Duodenal mucosa (tissue), 2 donors: ENCODE measurements around the gene TMED4.
A peak's percentile ranks its signal among the peaks of the same experiment; 100 is the strongest.

Experiments used
- H3K27ac ChIP-seq: one replicate; pipeline ENCODE4 v1.7.0; 2013; ENCODE audit warnings: low read depth, low read length
- H3K27me3 ChIP-seq, 2 donors: one replicate each; pipeline ENCODE4 v1.7.0; 2013; ENCODE audit warnings: low read length in 2 of 2, control low read depth in 1 of 2; ENCODE audit not compliant: insufficient read depth in 2 of 2, control insufficient read depth in 1 of 2
- H3K36me3 ChIP-seq, 2 donors: one replicate each; pipeline ENCODE4 v1.7.0; 2013; ENCODE audit warnings: low read length in 2 of 2, control low read depth in 1 of 2; ENCODE audit not compliant: insufficient read depth in 2 of 2, control insufficient read depth in 1 of 2
- H3K4me1 ChIP-seq, 2 donors: one replicate each; pipeline ENCODE4 v1.7.0; 2013; ENCODE audit warnings: low read length in 2 of 2, control low read depth in 1 of 2; ENCODE audit not compliant: insufficient read depth in 2 of 2, control insufficient read depth in 1 of 2
- H3K4me3 ChIP-seq, 2 donors: one replicate each; pipeline ENCODE4 v1.7.0; 2013; ENCODE audit warnings: low read length in 2 of 2, low read depth in 1 of 2
- H3K9ac ChIP-seq, 2 donors: one replicate each; pipeline ENCODE4 v1.7.0; 2013; ENCODE audit warnings: low read length in 2 of 2, low read depth in 1 of 2
- H3K9me3 ChIP-seq, 2 donors: one replicate each; pipeline ENCODE4 v1.7.0; 2013; ENCODE audit warnings: low read length in 2 of 2, control low read depth in 1 of 2; ENCODE audit not compliant: control insufficient read depth in 1 of 2

The TMED4 gene

DNA sequence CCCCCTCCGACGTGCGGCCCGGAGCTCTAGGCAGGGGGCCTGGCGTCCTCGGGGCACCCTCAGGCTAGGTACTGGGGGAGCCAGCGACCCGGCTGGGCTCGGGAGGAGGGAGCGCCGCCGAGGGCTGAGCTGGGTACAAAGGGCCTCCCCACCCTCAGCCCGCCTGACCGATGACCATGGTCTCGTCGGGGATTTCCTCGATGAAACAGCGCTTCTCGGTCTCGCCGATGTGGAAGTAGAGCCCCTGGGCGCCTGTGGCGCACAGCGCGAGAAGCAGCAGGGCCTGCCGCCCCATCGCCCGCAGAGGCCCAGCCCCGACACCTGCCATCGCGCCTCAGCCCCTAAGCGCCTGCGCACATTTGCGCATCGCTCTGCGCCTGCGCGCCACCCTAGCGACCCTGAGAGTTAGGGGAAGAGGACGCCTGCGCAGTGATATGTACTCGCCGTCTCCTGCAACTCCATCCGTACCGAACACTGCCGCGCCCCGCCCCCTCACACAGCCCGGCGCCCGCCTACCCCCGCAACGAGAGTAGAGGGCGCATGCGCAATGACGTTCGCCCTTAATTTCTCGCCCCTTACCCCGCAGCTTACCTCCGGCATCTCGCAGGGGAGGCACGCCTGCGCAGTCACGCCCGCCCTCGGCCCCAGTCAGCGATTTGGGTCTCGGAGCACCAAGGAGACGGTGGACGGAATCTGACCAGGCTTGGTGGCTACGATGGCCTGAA is at the start of gene TMED4:
Gene TMED4, minus strand, starts transcription at position 353 of the 725 bp plus-strand sequence. Its CDS starts 25 bp downstream, at position 328.
- H3K36me3 ChIP-seq: peaks cover 23 to 24% of the 10 kb centered on the region in 2 donors
- H3K27me3 ChIP-seq: no peaks in the 10 kb centered on the region
- peak within 1 kb of the TSS; percentile 96 to 98 for H3K4me3 ChIP-seq
- peaks cover 8 to 33% of the 10 kb centered on the region in 2 donors for H3K4me1 ChIP-seq
- H3K9me3 ChIP-seq: no peaks in the 10 kb centered on the region
- H3K9ac ChIP-seq: peak within 1 kb of the TSS; percentile 97 to 100
- peak within 1 kb of the TSS; percentile 97 for H3K27ac ChIP-seq

DNA sequence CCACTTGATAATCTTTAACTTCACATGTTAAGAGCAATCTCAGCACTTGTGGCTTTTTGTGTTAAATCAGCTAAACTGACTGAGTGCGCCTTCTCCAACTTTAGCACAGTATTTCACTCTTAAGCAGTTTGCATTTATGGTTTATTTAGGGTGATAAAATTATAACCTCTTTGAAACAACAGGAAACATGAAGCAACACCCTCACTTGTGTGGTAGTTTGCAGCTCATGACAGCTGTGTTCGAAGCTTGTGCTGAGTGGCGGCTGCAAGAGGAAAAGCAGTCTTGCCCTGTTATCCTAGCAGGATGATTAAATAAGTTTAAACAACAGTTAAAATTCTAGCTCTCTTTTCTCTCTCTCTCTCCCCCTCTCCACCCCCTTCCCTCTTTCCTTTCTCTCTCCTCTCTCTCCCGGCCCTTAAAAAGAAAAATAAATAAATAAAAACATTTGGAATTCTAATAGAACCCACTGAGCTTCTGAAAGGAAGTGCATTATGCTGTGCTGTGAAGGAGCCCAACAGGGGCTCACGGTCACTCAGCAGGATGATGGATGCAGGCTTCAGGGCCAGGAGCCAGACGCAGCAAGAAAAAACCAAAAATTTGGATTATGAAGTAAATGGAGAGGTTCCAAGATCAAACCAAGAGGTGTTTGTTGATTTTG is 49.6 kb upstream of the TMED4 start:
- Histone ChIP-seq H3K27me3 (no peaks in the 10 kb centered on the region), H3K9me3 (no peaks in the 10 kb centered on the region), H3K4me3 (peak overlapping the region in 1 of 2 donors; percentile 20), H3K4me1 (peaks cover 65 to 69% of the 10 kb centered on the region in 2 donors), H3K36me3 (peaks cover 2 to 18% of the 10 kb centered on the region in 2 donors), H3K27ac (no peak overlapping the region), H3K9ac (peak overlapping the region in 1 of 2 donors; percentile 35)

DNA sequence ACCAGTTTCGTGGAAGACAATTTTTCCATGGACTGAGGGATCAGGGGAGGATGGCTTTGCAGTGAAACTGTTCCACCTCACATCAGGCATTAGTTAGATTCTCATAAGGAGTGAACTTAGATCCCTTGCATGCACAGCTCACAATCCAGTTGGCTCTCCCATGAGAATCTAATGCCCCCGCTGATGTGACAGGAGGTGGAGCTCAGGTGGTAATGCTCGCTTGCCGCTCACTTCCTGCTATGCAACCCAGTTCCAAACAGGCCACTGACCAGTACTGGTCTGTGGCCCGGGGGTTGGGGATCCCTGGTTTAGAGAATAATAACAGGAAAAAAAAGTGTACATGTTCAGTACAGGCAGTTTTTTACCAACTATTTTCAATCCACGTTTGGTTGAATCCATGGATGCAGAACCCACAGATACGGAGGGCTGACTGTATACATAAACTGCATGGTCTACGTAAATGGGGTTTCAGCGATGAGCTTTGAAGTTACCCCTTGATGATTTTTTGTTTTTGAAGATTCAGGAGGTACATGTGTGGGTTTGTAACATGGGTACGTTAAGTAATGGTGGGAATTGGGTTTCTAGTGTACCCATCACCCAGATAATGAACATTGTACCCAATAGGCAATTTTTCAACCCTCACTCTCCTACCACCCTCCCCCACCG is 48.9 kb upstream of the TMED4 start:
- Histone ChIP-seq H3K4me3 (peak overlapping the region in 1 of 2 donors; percentile 20), H3K4me1 (peaks cover 58 to 64% of the 10 kb centered on the region in 2 donors), H3K9ac (peak overlapping the region; percentile 4 to 35), H3K36me3 (peaks cover 7 to 22% of the 10 kb centered on the region in 2 donors), H3K27ac (peak overlapping the region; percentile 26), H3K9me3 (no peaks in the 10 kb centered on the region), H3K27me3 (no peaks in the 10 kb centered on the region)

DNA sequence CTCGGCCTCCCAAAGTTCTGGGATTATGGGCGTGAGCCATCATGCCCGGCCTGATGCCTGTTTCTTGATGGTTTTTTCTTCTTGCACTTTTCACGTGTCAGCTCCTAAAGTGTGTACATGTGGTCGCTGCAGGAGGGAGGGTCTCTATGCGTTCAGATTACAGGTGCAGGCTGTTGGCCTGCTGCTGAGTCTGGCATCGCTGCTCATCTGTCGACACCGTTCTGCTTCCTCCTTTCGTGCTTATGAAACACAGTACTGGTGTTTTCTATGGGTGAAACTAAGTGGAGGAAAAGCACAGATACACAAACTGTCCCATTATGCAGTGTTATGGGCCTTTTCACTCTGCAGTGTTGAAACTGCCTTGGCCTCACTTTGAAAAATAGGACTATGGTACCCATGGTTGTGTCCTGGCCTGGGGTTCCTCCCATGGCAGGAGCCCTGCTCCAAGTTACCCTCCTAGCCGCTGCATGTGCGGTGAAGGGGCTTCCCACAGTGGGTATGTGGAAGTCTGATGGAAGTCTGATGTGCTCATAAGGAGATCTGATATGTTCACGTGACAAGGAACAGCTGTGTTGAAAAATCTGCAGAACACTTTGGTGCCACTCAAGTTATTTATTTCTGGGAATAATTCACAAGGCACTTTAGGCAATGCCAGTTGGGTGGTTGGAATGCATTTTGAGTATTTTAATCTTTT is 47.9 kb upstream of the TMED4 start:
- no peaks in the 10 kb centered on the region for H3K9me3 ChIP-seq
- H3K27ac ChIP-seq: peak overlapping the region; percentile 41
- peaks cover 54 to 62% of the 10 kb centered on the region in 2 donors for H3K4me1 ChIP-seq
- no peaks in the 10 kb centered on the region for H3K27me3 ChIP-seq
- no peak overlapping the region for H3K4me3 ChIP-seq
- H3K9ac ChIP-seq: peak overlapping the region in 1 of 2 donors; percentile 35
- peaks cover 12 to 32% of the 10 kb centered on the region in 2 donors for H3K36me3 ChIP-seq

DNA sequence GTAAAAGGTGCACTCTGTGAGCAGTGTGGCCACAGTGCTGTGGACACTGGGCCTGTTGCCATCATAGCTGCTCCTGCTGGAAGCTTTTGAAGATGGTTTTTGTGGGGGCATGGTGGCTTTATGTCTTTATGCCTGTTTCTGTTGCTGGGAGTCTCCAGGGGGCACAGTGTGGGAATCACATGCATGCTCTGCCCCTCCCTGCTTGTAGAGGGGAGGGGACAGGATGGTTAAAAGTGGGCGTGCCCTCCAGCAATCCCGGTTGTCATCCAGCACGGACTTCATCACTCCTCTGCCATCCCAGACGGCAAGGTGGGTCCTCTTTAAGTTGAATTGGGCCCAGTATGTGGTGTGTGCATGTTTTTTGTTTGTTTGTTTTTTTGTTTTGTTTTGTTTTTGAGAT is 44.6 kb upstream of the TMED4 start:
- Histone ChIP-seq H3K4me1 (peaks cover 54 to 60% of the 10 kb centered on the region in 2 donors), H3K4me3 (no peak overlapping the region), H3K36me3 (peaks cover 19 to 39% of the 10 kb centered on the region in 2 donors), H3K27me3 (no peaks in the 10 kb centered on the region), H3K27ac (no peak overlapping the region), H3K9me3 (no peaks in the 10 kb centered on the region), H3K9ac (no peak overlapping the region)

DNA sequence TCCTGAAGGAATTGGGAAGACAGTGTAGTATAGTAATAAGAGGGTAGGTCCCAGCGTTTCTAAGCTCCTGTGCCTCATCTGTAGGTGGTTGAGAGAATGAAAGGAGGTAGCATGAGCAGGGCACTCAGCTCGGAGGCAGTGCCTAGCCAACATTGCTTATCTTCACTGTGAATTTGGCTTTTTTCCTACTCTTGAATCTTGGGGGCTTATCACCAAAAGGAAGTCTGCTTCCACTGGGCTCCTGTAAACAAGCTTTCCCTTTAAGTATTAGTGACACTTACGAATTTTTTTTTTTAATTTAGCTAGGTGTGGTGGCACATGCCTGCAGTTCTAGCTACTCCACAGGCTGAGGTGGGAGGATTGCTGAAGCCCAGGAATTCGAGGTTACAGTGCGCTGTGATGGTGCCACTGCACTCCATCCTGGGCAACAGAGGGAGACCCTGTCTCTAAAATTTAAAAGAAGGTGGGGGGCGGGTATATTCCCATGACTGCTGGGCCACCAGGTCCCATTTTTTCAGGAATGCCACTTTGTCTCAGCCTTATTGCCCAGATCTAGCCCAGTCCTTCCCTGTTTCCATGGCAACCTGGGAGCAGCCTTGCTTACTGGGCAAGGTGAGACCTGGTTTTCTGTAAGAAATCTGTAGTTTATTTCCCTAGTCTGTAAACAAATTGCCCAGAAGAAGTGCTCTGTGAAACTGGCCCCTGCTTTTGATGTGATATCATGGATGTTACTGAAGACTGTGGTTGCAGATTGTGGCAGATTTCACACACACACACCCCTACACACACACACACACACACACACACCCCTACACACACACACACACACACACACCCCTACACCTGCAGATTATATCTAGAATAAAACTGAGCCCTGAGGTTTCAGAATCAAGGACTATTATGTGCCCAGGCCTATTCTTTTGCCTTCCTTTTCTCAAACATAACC is 43.8 kb upstream of the TMED4 start:
- Histone ChIP-seq H3K4me3 (no peak overlapping the region), H3K27ac (no peak overlapping the region), H3K9me3 (no peaks in the 10 kb centered on the region), H3K36me3 (peaks cover 19 to 39% of the 10 kb centered on the region in 2 donors), H3K4me1 (peaks cover 54 to 57% of the 10 kb centered on the region in 2 donors), H3K9ac (peak overlapping the region in 1 of 2 donors; percentile 21), H3K27me3 (no peaks in the 10 kb centered on the region)

DNA sequence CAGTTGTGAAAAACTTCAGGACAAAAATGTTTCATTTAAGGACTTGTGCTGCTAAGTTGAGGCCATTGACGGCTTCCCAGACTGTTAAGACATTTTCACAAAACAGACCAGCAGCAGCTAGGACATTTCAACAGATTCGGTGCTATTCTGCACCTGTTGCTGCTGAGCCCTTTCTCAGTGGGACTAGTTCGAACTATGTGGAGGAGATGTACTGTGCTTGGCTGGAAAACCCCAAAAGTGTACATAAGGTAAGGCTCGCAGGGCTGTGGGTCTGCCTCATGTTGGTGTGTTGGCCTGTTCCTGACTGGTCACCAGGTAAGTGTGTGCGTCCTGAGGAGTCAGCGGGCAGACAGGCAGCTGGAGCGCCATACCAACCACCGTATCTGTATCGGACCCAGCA is 42.3 kb upstream of the TMED4 start:
- Histone ChIP-seq H3K9me3 (no peaks in the 10 kb centered on the region), H3K27ac (no peak overlapping the region), H3K36me3 (peaks cover 20 to 33% of the 10 kb centered on the region in 2 donors), H3K27me3 (no peaks in the 10 kb centered on the region), H3K9ac (peak overlapping the region; percentile 15 to 30), H3K4me1 (peaks cover 45 to 46% of the 10 kb centered on the region in 2 donors), H3K4me3 (no peak overlapping the region)

DNA sequence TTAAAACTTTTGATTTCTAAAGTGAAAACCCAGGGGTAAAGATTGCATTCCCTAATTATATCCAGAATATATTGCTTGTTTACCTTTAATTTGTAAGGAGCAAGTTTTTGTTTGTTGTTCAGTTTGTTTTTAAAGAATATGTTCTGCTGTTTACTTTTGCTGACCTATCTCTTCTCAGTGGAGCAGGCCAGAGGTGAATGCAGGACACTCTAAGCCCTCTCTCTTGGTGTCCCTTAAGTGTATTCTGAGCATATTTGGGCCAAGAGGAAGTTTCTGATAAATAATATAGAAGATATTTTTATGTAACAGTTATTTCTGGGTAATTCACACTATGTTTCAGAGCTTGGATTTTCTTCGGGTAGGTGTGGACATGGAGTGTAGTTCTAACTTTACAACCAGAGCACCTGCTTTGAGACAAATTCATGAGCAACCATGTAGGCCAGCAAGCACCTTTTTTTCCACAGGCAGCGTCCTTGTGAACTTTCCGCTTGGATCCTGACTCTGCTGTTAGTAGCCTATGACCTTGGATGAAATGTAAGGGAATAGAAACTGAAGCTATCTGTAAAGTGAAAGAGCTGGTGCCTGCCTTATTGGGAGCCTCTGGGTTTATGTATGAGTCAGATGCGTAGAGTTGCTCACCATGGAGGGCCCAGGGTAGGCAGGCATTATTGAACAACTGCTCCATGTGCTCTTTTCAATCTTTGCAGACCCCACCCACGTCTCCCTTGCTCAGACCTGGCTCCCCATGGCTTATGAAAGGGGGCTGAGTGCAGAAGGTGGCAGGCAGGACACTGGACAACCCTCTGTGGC is 40.5 kb upstream of the TMED4 start:
- Histone ChIP-seq H3K4me1 (peaks cover 52 to 58% of the 10 kb centered on the region in 2 donors), H3K27ac (peak overlapping the region; percentile 76), H3K9ac (peak overlapping the region; percentile 8 to 60), H3K4me3 (peak overlapping the region in 1 of 2 donors; percentile 57), H3K9me3 (no peaks in the 10 kb centered on the region), H3K36me3 (peaks cover 23 to 29% of the 10 kb centered on the region in 2 donors), H3K27me3 (no peaks in the 10 kb centered on the region)
